GM23248 (cell line): Measurements from ENCODE around the gene GCN1.

Experiments
- EZH2 ChIP-seq: fragments of 200-600 bp; sonication (generic); IDR thresholded peaks from 2 replicates; pipeline ENCODE4 v1.6.1; 2018; ENCODE audit warnings: antibody characterized with exemption, mild to moderate bottlenecking; ENCODE audit not compliant: insufficient read depth, poor library complexity, severe bottlenecking
- EZH2phosphoT487 ChIP-seq: fragments of 200-600 bp; sonication (generic); IDR thresholded peaks from 2 replicates; pipeline ENCODE4 v1.6.1; 2018; ENCODE audit warnings: antibody characterized with exemption, moderate library complexity, mild to moderate bottlenecking, low read depth; ENCODE audit not compliant: insufficient read depth

DNA sequence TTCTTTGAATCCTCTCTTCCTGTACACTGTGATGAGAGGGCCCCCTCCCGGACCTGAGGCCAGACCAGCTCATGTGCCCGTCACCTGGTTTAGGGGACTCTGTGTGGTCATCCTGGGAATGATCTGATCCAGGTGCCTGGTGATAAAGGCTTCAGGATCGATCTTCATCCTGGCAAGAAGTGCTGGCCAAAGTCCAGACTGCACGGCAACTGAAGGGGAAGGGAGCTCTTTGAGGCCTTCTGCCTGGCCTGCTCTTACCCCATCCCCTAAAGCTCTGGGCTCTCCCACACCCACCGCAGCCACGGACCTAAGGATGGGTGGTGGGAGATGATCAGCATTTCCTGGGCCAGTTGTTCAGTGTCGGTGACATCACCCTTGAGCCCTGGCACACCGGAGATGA is 31.8 kb downstream of the GCN1 start:
- no peak for TF ChIP-seq EZH2
- no peak for TF ChIP-seq EZH2phosphoT487
